Measurements from ENCODE around the gene MYL3.

DNA sequence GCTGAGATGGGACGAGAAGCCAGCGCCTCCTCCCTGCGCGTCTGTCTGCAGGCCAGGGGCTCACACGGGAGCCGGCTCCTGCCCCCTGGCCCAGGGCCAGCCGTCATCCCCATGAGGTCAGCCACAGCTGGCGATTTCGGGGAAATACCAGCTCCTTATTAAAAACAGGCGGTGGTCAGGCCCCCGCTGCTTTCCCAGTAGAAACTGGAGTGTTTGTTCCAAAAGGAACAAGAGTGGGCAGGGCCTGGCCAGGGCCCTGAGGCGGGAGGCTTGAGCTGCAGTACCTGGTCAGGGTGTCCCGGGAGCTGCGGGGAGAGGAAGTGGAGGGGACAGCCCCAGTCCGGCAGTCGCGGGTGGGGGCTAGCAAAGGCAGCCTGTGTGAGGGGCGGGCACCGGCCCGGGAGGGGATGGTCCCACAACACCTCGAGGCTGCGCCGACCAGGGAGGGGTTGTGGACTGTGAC, 17.8 kb downstream of the MYL3 start:
- no peak for TF ChIP-seq EZH2 (IDR thresholded peaks at IDR 0.05; ENCODE audit: low read length)
- TF ChIP-seq, protein P1, sequence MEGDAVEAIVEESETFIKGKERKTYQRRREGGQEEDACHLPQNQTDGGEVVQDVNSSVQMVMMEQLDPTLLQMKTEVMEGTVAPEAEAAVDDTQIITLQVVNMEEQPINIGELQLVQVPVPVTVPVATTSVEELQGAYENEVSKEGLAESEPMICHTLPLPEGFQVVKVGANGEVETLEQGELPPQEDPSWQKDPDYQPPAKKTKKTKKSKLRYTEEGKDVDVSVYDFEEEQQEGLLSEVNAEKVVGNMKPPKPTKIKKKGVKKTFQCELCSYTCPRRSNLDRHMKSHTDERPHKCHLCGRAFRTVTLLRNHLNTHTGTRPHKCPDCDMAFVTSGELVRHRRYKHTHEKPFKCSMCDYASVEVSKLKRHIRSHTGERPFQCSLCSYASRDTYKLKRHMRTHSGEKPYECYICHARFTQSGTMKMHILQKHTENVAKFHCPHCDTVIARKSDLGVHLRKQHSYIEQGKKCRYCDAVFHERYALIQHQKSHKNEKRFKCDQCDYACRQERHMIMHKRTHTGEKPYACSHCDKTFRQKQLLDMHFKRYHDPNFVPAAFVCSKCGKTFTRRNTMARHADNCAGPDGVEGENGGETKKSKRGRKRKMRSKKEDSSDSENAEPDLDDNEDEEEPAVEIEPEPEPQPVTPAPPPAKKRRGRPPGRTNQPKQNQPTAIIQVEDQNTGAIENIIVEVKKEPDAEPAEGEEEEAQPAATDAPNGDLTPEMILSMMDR (optimal IDR thresholded peaks at IDR 0.05 in 1 of 3, IDR thresholded peaks at IDR 0.05 in 1 of 3, conservative IDR thresholded peaks at IDR 0.05 in 1 of 3; ENCODE audit: extremely low read depth in 1 of 3, insufficient read depth in 2 of 3, low read length in 3 of 3), result no peak
